Measurements from ENCODE around the gene LIMS4.
"Not testable (repeated sequence)": the region's sequence is repeated elsewhere in the genome, so short reads cannot be mapped to it uniquely, and the experiment has no call there.

LIMS4 gene

GRCh38 chr2:110472171-110473058 is at the start of gene LIMS4:
LIMS4 (minus strand) TSS chr2:110472816; CDS start chr2:110472778, 38 bp downstream.
- DNase-seq; H3K36me3 ChIP-seq; H3K27ac ChIP-seq; intact Hi-C loops (cut with DNase I; ENCODE audit: low total_unique reads); H3K27me3 ChIP-seq; H3K4me3 ChIP-seq; H3K9me3 ChIP-seq; H3K4me1 ChIP-seq: not testable (repeated sequence)

DNA sequence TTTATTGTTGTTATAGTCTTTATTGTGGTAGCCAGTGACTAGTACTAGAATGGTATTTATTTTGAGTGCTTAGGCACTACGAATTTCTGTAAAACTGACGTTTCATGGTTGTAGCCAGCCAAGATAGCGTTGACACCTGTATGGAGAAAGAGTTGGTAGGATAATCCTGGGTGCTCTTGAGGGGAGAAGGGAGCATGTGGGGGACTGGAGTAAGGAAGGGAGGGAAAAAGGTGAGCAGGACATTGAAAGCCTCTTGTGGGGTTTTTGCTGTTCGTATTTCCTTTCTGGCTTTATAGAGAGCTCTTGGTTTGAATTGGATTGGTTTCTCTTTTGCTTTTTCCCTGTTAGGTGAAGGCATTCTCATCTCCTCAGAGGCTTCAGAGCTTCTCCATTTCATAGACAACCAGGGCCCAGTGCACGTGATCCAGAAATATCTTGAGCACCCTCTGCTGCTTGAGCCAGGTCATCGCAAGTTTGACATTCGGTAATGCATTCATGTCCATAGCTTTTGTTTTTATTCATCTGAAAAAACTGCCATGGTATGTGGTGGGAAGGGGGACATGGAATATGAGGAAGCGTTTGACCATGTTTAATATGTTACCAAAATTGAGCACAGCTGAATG is 27.2 kb upstream of the LIMS4 start:
- H3K27me3 ChIP-seq; intact Hi-C loops (cut with DNase I; ENCODE audit: low total_unique reads); DNase-seq: not testable (repeated sequence)

GRCh38 chr2:110496027-110496426 is 23.4 kb upstream of the LIMS4 start:
- intact Hi-C loops (cut with DNase I; ENCODE audit: low total_unique reads): not testable (repeated sequence)

More for the DNA sequence above, 27.2 kb upstream of the LIMS4 start:
- H3K27ac ChIP-seq, H3K9me3 ChIP-seq, H3K4me3 ChIP-seq, H3K36me3 ChIP-seq, H3K4me1 ChIP-seq: not testable (repeated sequence)

GRCh38 chr2:110494488-110494887 is 21.9 kb upstream of the LIMS4 start:
- H3K4me1 ChIP-seq; H3K9me3 ChIP-seq; H3K4me3 ChIP-seq; intact Hi-C loops (cut with DNase I; ENCODE audit: low total_unique reads); H3K36me3 ChIP-seq; DNase-seq; H3K27ac ChIP-seq; H3K27me3 ChIP-seq: not testable (repeated sequence)

More at GRCh38 chr2:110496027-110496426, 23.4 kb upstream of the LIMS4 start:
- not testable (repeated sequence) for H3K27ac ChIP-seq, DNase-seq, H3K27me3 ChIP-seq, H3K36me3 ChIP-seq, H3K4me3 ChIP-seq, H3K4me1 ChIP-seq, H3K9me3 ChIP-seq

DNA sequence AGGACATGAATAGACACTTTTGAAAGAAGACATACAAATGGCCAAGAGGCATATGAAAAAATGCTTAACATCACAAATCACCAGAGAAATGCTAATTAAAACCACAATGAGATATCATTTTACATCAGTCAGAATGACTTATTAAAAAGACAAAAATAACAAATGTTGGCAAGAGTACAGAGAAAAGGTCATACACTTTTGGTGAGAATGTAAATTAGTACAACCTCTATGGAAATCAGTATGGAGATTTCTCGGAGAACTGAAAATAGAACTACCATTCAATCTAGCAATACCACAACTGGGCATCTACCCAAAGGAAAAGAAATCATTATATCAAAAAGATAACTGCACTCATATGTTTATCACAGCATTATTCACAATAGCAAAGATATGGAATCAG is 16.4 kb upstream of the LIMS4 start:
- H3K4me1 ChIP-seq; H3K36me3 ChIP-seq; H3K27me3 ChIP-seq; H3K9me3 ChIP-seq; DNase-seq; H3K4me3 ChIP-seq; H3K27ac ChIP-seq; intact Hi-C loops (cut with DNase I; ENCODE audit: low total_unique reads): not testable (repeated sequence)

- intact Hi-C loops (cut with DNase I; ENCODE audit: low total_unique reads); H3K27ac ChIP-seq; H3K36me3 ChIP-seq; H3K27me3 ChIP-seq; DNase-seq; H3K4me1 ChIP-seq; H3K9me3 ChIP-seq; H3K4me3 ChIP-seq: not testable (repeated sequence)
Measured at GRCh38 chr2:110482697-110483096, 10.1 kb upstream of the LIMS4 start.

- not testable (repeated sequence) for H3K9me3 ChIP-seq, DNase-seq
Measured at GRCh38 chr2:110481200-110481599, 8.6 kb upstream of the LIMS4 start.

GRCh38 chr2:110480084-110480483 is 7.5 kb upstream of the LIMS4 start:
- H3K36me3 ChIP-seq; H3K4me1 ChIP-seq; H3K9me3 ChIP-seq; H3K27ac ChIP-seq; intact Hi-C loops (cut with DNase I; ENCODE audit: low total_unique reads); H3K27me3 ChIP-seq; H3K4me3 ChIP-seq; DNase-seq: not testable (repeated sequence)

More at GRCh38 chr2:110481200-110481599, 8.6 kb upstream of the LIMS4 start:
- H3K27me3 ChIP-seq; intact Hi-C loops (cut with DNase I; ENCODE audit: low total_unique reads); H3K4me1 ChIP-seq; H3K4me3 ChIP-seq; H3K36me3 ChIP-seq; H3K27ac ChIP-seq: not testable (repeated sequence)

GRCh38 chr2:110477370-110477769 is 4.8 kb upstream of the LIMS4 start:
- intact Hi-C loops (cut with DNase I; ENCODE audit: low total_unique reads); H3K9me3 ChIP-seq; H3K4me3 ChIP-seq; DNase-seq; H3K36me3 ChIP-seq; H3K4me1 ChIP-seq; H3K27me3 ChIP-seq; H3K27ac ChIP-seq: not testable (repeated sequence)

GRCh38 chr2:110476952-110477351 is 4.3 kb upstream of the LIMS4 start:
- intact Hi-C loops (cut with DNase I; ENCODE audit: low total_unique reads); H3K4me3 ChIP-seq; DNase-seq; H3K27ac ChIP-seq; H3K4me1 ChIP-seq; H3K27me3 ChIP-seq; H3K9me3 ChIP-seq; H3K36me3 ChIP-seq: not testable (repeated sequence)

DNA sequence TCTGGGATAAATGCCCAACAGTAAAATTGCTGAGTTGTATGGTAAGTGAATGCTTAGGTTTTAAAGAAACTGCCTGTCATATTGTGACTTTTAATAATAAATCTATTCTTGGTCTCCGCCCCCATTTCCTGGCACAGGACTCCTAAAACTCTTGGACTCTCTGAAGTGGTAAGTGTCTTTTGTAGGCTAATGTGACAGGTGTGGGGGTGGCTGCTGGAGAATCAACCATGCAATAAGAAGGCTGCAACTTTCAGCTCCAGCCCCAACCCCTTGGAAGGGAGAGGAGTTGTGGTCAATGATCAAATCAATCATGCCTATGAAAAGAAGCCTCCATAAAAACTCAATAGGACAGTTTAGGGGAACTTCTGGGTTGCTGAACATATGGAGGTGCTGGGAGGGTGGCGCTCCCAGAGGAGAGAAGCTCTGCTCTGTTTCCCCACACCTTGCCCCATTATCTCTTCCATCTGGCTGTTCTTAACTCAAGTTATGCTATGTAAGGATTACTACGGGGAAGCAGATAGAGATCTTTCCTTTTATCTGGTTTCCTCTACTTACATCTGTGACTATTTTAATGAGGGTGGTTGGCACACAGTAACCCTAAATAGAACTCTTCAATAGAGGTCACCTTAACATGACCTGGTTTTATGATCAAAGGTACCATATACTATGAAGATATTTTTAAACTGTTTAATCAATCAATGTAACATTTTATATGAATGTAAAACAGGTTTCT is 3.2 kb upstream of the LIMS4 start:
- H3K27me3 ChIP-seq; H3K4me3 ChIP-seq; intact Hi-C loops (cut with DNase I; ENCODE audit: low total_unique reads); H3K9me3 ChIP-seq; DNase-seq; H3K36me3 ChIP-seq; H3K27ac ChIP-seq; H3K4me1 ChIP-seq: not testable (repeated sequence)

DNA sequence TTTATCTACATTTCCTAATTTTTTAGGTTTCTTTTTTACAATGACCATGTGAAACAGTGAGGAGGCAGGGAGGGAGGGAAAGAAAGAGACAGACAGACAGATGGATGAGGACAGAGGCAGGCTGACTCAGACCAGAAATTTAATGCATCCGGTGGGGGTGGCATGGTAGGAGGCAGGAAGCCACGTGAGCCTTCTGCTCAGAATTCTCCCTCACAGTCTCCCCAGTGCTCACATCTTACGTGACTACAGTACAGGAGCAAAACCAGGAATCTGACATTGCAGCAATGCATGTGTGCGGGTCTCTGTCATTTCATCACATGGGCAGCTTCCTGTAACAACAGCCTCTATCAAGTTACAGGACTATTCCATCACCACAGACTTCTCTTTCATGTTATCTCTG is 2.3 kb upstream of the LIMS4 start:
- DNase-seq; H3K27me3 ChIP-seq; H3K9me3 ChIP-seq; H3K36me3 ChIP-seq; H3K4me1 ChIP-seq; H3K4me3 ChIP-seq; H3K27ac ChIP-seq; intact Hi-C loops (cut with DNase I; ENCODE audit: low total_unique reads): not testable (repeated sequence)

GRCh38 chr2:110473059-110473358 is 393 bp upstream of the LIMS4 start:
- H3K4me3 ChIP-seq; H3K9me3 ChIP-seq; H3K27me3 ChIP-seq; H3K36me3 ChIP-seq; DNase-seq; intact Hi-C loops (cut with DNase I; ENCODE audit: low total_unique reads); H3K27ac ChIP-seq; H3K4me1 ChIP-seq: not testable (repeated sequence)

DNA sequence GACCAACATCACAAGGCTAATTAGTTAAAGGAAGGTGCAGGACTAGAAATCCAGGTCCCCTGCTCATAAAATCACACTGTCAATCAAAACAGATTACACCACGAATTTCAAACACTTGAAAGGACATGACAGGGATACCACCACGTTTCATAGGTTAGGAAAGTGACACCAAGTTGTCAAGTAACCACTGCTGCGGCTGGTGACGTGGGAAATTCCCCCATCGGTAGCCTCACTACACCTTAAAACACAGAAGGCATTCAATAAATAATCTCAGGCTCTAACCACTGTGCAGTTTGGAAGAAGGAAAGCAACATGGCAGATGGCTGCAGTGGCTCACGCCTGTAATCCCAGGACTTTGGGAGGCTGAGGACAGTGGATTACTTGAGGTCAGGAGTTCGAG is 3.7 kb downstream of the LIMS4 start:
- H3K4me3 ChIP-seq; intact Hi-C loops (cut with DNase I; ENCODE audit: low total_unique reads); H3K9me3 ChIP-seq; H3K27ac ChIP-seq; H3K4me1 ChIP-seq; DNase-seq; H3K36me3 ChIP-seq; H3K27me3 ChIP-seq: not testable (repeated sequence)
